Suprapubic skin (tissue), 4 donors: ENCODE results near the gene DOCK6.

Source experiments
- CTCF ChIP-seq, 2 donors: fragments of 200-600 bp in 1 of 2; fragments of 450-650 bp in 1 of 2; sonication (generic) in 1 of 2; IDR thresholded peaks; one replicate each; pipeline ENCODE4 v1.5.1; 2016 to 2019; ENCODE audit warnings: antibody characterized with exemption in 2 of 2, mild to moderate bottlenecking in 1 of 2, moderate library complexity in 1 of 2
- POLR2A ChIP-seq, 2 donors: fragments of 450-650 bp; IDR thresholded peaks; one replicate each; pipeline ENCODE4 v1.6.1; 2017; ENCODE audit warnings: antibody characterized with exemption in 2 of 2, mild to moderate bottlenecking in 2 of 2, moderate library complexity in 2 of 2
- POLR2AphosphoS5 ChIP-seq, 3 donors: sonication (generic); formaldehyde crosslinking; IDR thresholded peaks; one replicate each; pipeline ENCODE4 v1.6.1; 2017; ENCODE audit warnings: antibody characterized with exemption in 3 of 3

GRCh38 chr19:11265785-11266236 is 3.5 kb upstream of the DOCK6 start:
- TF ChIP-seq CTCF (IDR thresholded peaks at IDR 0.05) (no peak), POLR2AphosphoS5 (IDR thresholded peaks at IDR 0.05) (peak in 1 of 3 donors; percentile 35), POLR2A (IDR thresholded peaks at IDR 0.05) (no peak)
